Natural killer cell (primary cell): ENCODE results near the gene GLO1. TPM values are rescaled to one million over a fixed set of nuclear protein-coding genes. Genes with fewer than 3 reads are reported as not detected.
"Not testable (repeated sequence)": the region's sequence is repeated elsewhere in the genome, so short reads cannot be mapped to it uniquely, and the experiment has no call there.

ENCODE experiments used
- ATAC-seq, 3 donors: fragments of 150-1000 bp in 2 of 3; fragments of 200-7000 bp in 1 of 3; cut with Tn5 transposase; 1 replicate in 1 of 3; 2 replicates in 2 of 3; pipeline ENCODE4 v1.10.0; 2021; ENCODE audit warnings: mild to moderate bottlenecking in 2 of 3, moderate library complexity in 2 of 3
- DNase-seq, 2 donors: peaks; one replicate each; pipeline versions ENCODE4 v3.0.0 to v3.0.0-alpha.2; 2013 to 2021; ENCODE audit warnings: mixed read lengths in 1 of 2
- H3K27ac ChIP-seq: one replicate; pipeline ENCODE4 v1.5.1; 2013; ENCODE audit warnings: mild to moderate bottlenecking, low read length
- H3K27me3 ChIP-seq: one replicate; pipeline ENCODE4 v1.6.1; 2013; ENCODE audit warnings: low read length; ENCODE audit not compliant: control insufficient read depth, insufficient read depth
- H3K36me3 ChIP-seq: one replicate; pipeline ENCODE4 v1.6.1; 2013; ENCODE audit warnings: low read length; ENCODE audit not compliant: control insufficient read depth, insufficient read depth
- H3K4me1 ChIP-seq: one replicate; pipeline ENCODE4 v1.6.1; 2013; ENCODE audit warnings: low read length; ENCODE audit not compliant: control insufficient read depth, insufficient read depth
- H3K4me3 ChIP-seq: one replicate; pipeline ENCODE4 v1.5.1; 2013; ENCODE audit warnings: low read length
- H3K9me3 ChIP-seq: one replicate; pipeline ENCODE4 v1.6.1; 2013; ENCODE audit warnings: low read length; ENCODE audit not compliant: control insufficient read depth, insufficient read depth
- H3K27ac Mint-ChIP-seq, 2 donors: one replicate each; pipeline ENCODE4 v1.8.0; 2022; ENCODE audit warnings: mild to moderate bottlenecking in 2 of 2, mixed read lengths in 2 of 2, moderate library complexity in 1 of 2
- H3K27me3 Mint-ChIP-seq, 2 donors: one replicate each; pipeline ENCODE4 v1.8.0; 2022; ENCODE audit warnings: low read depth in 2 of 2, mixed read lengths in 2 of 2
- H3K36me3 Mint-ChIP-seq: one replicate; pipeline ENCODE4 v1.8.0; 2022; ENCODE audit warnings: mixed read lengths
- H3K4me1 Mint-ChIP-seq, 2 donors: one replicate each; pipeline ENCODE4 v1.8.0; 2022; ENCODE audit warnings: mixed read lengths in 2 of 2
- H3K4me3 Mint-ChIP-seq: one replicate; pipeline ENCODE4 v1.8.0; 2022; ENCODE audit warnings: mild to moderate bottlenecking, moderate library complexity, mixed read lengths
- H3K9me3 Mint-ChIP-seq, 2 donors: one replicate each; pipeline ENCODE4 v1.8.0; 2022; ENCODE audit warnings: mixed read lengths in 2 of 2
- WGBS: methylation state at CpG from one replicate; pipeline ENCODE4 v1.1.7; 2013; ENCODE audit warnings: missing lambda C conversion rate; ENCODE audit not compliant: insufficient coverage; 5-methylcytosine and 5-hydroxymethylcytosine counted together
- intact Hi-C: fragments of 100-400 bp; cut with micrococcal nuclease; formaldehyde crosslinking; loops from one replicate; pipeline ENCODE4 v1.14.2; 2022
- total RNA-seq, 4 donors: library from RNA; stranded (reverse); fragments of 120-200 nt in 1 of 4; gene quantifications; one replicate each; pipeline versions ENCODE4 v1.2.3 to v1.2.4, GENCODE V29; 2013 to 2022
- TF ChIP-seq, protein P1 (sequence below): fragments of 200-600 bp; IDR thresholded peaks from one replicate; pipeline ENCODE4 v1.8.0; 2022; ENCODE audit warnings: antibody characterized with exemption

The GLO1 gene
- total RNA-seq, 3 donors from 2014 or later (not counting 1 experiment from before 2014, with no cell fraction given): 24.2 to 31.3 (median 27.6) TPM

DNA sequence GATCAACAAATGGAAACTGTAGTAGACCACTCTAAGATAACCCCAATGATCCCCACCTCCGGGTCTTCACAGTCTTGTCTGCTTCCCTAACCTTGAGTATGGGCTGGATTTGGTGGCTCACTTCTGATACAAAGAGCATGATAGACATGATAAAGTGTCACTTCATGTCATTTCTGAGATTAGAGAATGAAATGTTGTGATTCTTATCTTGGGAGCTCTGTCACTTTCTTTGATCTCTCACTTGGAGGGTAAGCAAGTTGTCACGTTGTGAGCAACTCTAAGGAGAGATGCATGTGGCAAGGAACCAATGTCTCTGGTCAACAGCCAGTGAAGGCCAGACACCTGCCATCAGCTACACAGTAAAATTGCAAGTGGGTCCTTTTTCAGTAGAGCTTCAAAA is 3.0 kb upstream of the GLO1 start:
- TF ChIP-seq, protein P1, sequence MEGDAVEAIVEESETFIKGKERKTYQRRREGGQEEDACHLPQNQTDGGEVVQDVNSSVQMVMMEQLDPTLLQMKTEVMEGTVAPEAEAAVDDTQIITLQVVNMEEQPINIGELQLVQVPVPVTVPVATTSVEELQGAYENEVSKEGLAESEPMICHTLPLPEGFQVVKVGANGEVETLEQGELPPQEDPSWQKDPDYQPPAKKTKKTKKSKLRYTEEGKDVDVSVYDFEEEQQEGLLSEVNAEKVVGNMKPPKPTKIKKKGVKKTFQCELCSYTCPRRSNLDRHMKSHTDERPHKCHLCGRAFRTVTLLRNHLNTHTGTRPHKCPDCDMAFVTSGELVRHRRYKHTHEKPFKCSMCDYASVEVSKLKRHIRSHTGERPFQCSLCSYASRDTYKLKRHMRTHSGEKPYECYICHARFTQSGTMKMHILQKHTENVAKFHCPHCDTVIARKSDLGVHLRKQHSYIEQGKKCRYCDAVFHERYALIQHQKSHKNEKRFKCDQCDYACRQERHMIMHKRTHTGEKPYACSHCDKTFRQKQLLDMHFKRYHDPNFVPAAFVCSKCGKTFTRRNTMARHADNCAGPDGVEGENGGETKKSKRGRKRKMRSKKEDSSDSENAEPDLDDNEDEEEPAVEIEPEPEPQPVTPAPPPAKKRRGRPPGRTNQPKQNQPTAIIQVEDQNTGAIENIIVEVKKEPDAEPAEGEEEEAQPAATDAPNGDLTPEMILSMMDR: no peak
- no peak overlapping the region for H3K4me3 Mint-ChIP-seq
- intact Hi-C loops: no loop called here
- Histone ChIP-seq H3K27ac (no peak overlapping the region), H3K27me3 (peaks cover 3% of the 10 kb centered on the region), H3K36me3 (no peaks in the 10 kb centered on the region), H3K4me3 (no peak overlapping the region), H3K4me1 (peaks cover 6% of the 10 kb centered on the region), H3K9me3 (peaks cover 1% of the 10 kb centered on the region)
- no peaks in the 10 kb centered on the region for H3K9me3 Mint-ChIP-seq
- no peak overlapping the region for H3K27ac Mint-ChIP-seq
- DNase-seq: no peak
- ATAC-seq: no peak
- WGBS: 30% methylated on average over 1 of the region's 2 CpGs
- peaks cover 24 to 43% of the 10 kb centered on the region in 2 donors for H3K27me3 Mint-ChIP-seq
- no peaks in the 10 kb centered on the region for H3K36me3 Mint-ChIP-seq
- peaks cover 20 to 24% of the 10 kb centered on the region in 2 donors for H3K4me1 Mint-ChIP-seq

DNA sequence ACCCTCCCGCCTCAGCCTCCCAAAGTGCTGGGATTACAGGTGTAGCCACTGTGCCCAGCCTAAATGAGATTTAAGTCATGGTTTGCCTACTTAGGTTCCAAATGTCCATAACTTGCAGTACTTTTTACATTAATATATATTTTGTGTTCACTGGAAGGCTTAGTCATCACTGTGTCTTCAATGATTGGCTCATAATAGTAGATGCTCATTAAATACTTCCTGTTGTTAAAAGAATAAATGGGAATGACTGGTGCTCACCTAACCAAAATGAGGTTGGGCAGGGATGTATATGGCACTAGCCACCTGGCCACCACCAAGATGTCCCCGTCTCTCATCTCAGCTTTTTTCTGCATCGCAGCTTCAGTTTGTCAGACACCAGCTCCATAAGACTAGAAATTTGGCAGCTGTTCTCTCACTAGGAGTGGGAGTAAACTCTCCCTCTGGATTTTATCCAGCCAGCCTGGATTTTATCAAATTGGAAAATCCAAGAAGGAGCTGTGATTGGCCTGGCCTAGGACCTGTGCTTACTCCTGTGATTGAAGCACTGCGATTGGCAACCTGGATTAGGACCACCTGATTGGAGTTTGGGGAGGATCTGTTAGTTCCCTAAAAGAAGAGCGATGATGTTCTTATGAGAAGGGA is 1.1 kb upstream of the GLO1 start:
- TF ChIP-seq, protein P1: no peak
- Histone ChIP-seq H3K36me3 (no peaks in the 10 kb centered on the region), H3K27me3 (peaks cover 3% of the 10 kb centered on the region), H3K9me3 (peaks cover 8% of the 10 kb centered on the region), H3K27ac (no peak overlapping the region), H3K4me1 (peaks cover 6% of the 10 kb centered on the region), H3K4me3 (no peak overlapping the region)
- no peak for DNase-seq
- no peak overlapping the region for H3K27ac Mint-ChIP-seq
- WGBS: 92% methylated on average over 4 of the region's 5 CpGs
- ATAC-seq: no peak
- intact Hi-C loops: loop anchor here (5.0 kb wide), 1 partner anchor 837 kb away; no protein-coding TSS in a partner anchor
- peaks cover 20 to 31% of the 10 kb centered on the region in 2 donors for H3K27me3 Mint-ChIP-seq
- H3K36me3 Mint-ChIP-seq: peaks cover 8% of the 10 kb centered on the region
- H3K9me3 Mint-ChIP-seq: peaks cover 4 to 9% of the 10 kb centered on the region in 2 donors
- no peak overlapping the region for H3K4me3 Mint-ChIP-seq
- H3K4me1 Mint-ChIP-seq: peaks cover 20 to 35% of the 10 kb centered on the region in 2 donors

DNA sequence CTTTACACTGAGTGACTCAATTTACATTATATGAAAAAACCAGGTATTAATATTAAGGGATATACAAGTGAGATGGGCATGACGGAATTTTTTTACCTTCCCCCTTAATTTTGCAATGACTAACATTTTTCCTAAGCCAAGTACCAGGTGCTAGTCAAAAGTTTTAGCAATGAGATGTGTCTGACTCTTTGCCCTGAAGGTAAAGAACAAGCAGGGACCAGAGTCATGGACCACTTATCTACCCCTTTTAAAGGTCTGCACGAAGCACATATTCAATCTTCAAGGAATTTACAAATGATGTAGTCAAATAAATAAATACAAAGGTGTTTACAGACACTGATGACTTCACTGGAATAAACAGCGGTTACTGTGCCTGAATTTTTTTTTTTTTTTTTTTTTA is 1.4 kb downstream of the GLO1 start:
- Histone ChIP-seq H3K27me3 (peaks cover 3% of the 10 kb centered on the region), H3K27ac (no peak overlapping the region), H3K9me3 (peaks cover 8% of the 10 kb centered on the region), H3K4me1 (peaks cover 6% of the 10 kb centered on the region), H3K4me3 (no peak overlapping the region), H3K36me3 (no peaks in the 10 kb centered on the region)
- Mint-ChIP-seq H3K36me3 (peaks cover 8% of the 10 kb centered on the region), H3K4me1 (peaks cover 20 to 47% of the 10 kb centered on the region in 2 donors), H3K4me3 (peak overlapping the region; percentile 95), H3K27ac (peak overlapping the region; percentile 87 to 96), H3K9me3 (peaks cover 4 to 9% of the 10 kb centered on the region in 2 donors), H3K27me3 (peaks cover 5 to 7% of the 10 kb centered on the region in 2 donors)
- 83% methylated on average over 2 of the region's 3 CpGs for WGBS
- ATAC-seq (no peak), DNase-seq (peak in 1 of 2 donors; percentile 12)
- TF ChIP-seq, protein P1: no peak
- intact Hi-C loops: loop anchor here (5.0 kb wide), 1 partner anchor 834 kb away; no protein-coding TSS in a partner anchor

DNA sequence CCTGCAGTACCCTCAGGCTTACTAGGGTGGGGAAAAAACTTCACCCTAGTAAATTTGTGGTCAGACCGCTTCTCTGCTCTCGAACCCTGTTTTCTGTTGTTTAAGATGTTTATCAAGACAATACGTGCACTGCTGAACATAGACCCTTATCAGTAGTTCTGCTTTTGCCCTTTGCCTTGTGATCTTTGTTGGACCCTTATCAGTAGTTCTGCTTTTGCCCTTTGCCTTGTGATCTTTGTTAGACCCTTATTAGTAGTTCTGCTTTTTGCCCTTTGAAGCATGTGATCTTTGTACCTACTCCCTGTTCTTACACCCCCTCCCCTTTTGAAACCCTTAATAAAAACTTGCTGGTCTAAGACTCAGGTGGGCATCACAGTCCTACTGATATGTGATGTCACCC is 3.2 kb downstream of the GLO1 start:
- not testable (repeated sequence) for H3K27me3 Mint-ChIP-seq, H3K27me3 ChIP-seq, H3K36me3 Mint-ChIP-seq, H3K9me3 Mint-ChIP-seq, H3K27ac ChIP-seq, ATAC-seq, DNase-seq, H3K9me3 ChIP-seq, H3K4me1 ChIP-seq, H3K4me3 Mint-ChIP-seq, H3K27ac Mint-ChIP-seq, H3K4me3 ChIP-seq, H3K36me3 ChIP-seq
- H3K4me1 Mint-ChIP-seq: peaks cover 20 to 53% of the 10 kb centered on the region in 2 donors
- 100% methylated on average over 2 of the region's 3 CpGs for WGBS
- intact Hi-C loops: loop anchor here (5.0 kb wide), 1 partner anchor 832 kb away; no protein-coding TSS in a partner anchor
